ENCODE measurements around the gene TP53BP2. TPM values are rescaled to one million over a fixed set of nuclear protein-coding genes. Genes with fewer than 3 reads are reported as not detected.
"Not testable (repeated sequence)": the region's sequence is repeated elsewhere in the genome, so short reads cannot be mapped to it uniquely, and the experiment has no call there.

TP53BP2 gene
- total RNA-seq = 10 to 100 TPM; 56.0 to 58.7 TPM

GRCh38 chr1:223845810-223846682 lies at the start of gene TP53BP2:
Gene TP53BP2 (minus strand): TSS chr1:223845947. CDS start chr1:223845680, 267 bp downstream.
- Mint-ChIP-seq H3K4me3 (peak within 1 kb of the TSS; percentile 98), H3K27me3 (no peaks in the 10 kb centered on the region), H3K36me3 (peaks cover 7% of the 10 kb centered on the region), H3K9me3 (peaks cover 2% of the 10 kb centered on the region), H3K27ac (peak within 1 kb of the TSS; percentile 100), H3K4me1 (ENCODE audit: low read depth) (peaks cover 45% of the 10 kb centered on the region)
- peak; percentile 88 for DNase-seq
- intact Hi-C loops (cut with micrococcal nuclease) = loop anchor here (1.0 to 5.0 kb wide), 7 partner anchors 15 to 1134 kb away; partner anchors contain the start of genes AIDA, BROX, CAPN2 and DEGS1
- POLR2A ChIA-PET = interaction anchor here (0.7 to 4.8 kb wide), 18 partner anchors 11 to 347 kb away, joined by 3 to 119 read pairs (median 5); no protein-coding TSS in a partner anchor
- CTCF ChIA-PET = interaction anchor here (1.0 to 3.2 kb wide), 9 partner anchors 13 to 93 kb away, joined by 3 to 14 read pairs (median 4); no protein-coding TSS in a partner anchor

GRCh38 chr1:223890494-223890893 lies 44.7 kb upstream of the TP53BP2 start:
- intact Hi-C loops (cut with micrococcal nuclease); H3K4me3 Mint-ChIP-seq; H3K27me3 Mint-ChIP-seq; H3K9me3 Mint-ChIP-seq; H3K27ac Mint-ChIP-seq; H3K36me3 Mint-ChIP-seq; H3K4me1 Mint-ChIP-seq (ENCODE audit: low read depth); DNase-seq; CTCF ChIA-PET; POLR2A ChIA-PET: not testable (repeated sequence)

GRCh38 chr1:223889319-223889718 lies 43.6 kb upstream of the TP53BP2 start:
- CTCF ChIA-PET; H3K4me1 Mint-ChIP-seq (ENCODE audit: low read depth); POLR2A ChIA-PET; H3K4me3 Mint-ChIP-seq; DNase-seq; H3K27me3 Mint-ChIP-seq; H3K27ac Mint-ChIP-seq; H3K9me3 Mint-ChIP-seq; intact Hi-C loops (cut with micrococcal nuclease); H3K36me3 Mint-ChIP-seq: not testable (repeated sequence)

- peak; percentile 13 for DNase-seq
- H3K27me3 Mint-ChIP-seq = no peaks in the 10 kb centered on the region
- ChIA-PET POLR2A (no interaction called here), CTCF (interaction anchor here (1.0 kb wide), 1 partner anchor 15 kb away, joined by 3 read pairs; no protein-coding TSS in a partner anchor)
- H3K36me3 Mint-ChIP-seq = no peaks in the 10 kb centered on the region
- intact Hi-C loops (cut with micrococcal nuclease) = no loop called here
- no peak overlapping the region for H3K4me3 Mint-ChIP-seq
- no peaks in the 10 kb centered on the region for H3K9me3 Mint-ChIP-seq
- no peak overlapping the region for H3K27ac Mint-ChIP-seq
- H3K4me1 Mint-ChIP-seq (ENCODE audit: low read depth) = no peaks in the 10 kb centered on the region
Measured at GRCh38 chr1:223887747-223888418, 42.1 kb upstream of the TP53BP2 start.

- no peaks in the 10 kb centered on the region for H3K4me1 Mint-ChIP-seq (ENCODE audit: low read depth)
- intact Hi-C loops (cut with micrococcal nuclease) = no loop called here
- no peak overlapping the region for H3K27ac Mint-ChIP-seq
- no peaks in the 10 kb centered on the region for H3K9me3 Mint-ChIP-seq
- H3K36me3 Mint-ChIP-seq = no peaks in the 10 kb centered on the region
- H3K27me3 Mint-ChIP-seq = no peaks in the 10 kb centered on the region
- DNase-seq = no peak
- ChIA-PET POLR2A (no interaction called here), CTCF (no interaction called here)
- H3K4me3 Mint-ChIP-seq = no peak overlapping the region
Measured at GRCh38 chr1:223886516-223886921, 40.8 kb upstream of the TP53BP2 start.

GRCh38 chr1:223885614-223886013 lies 39.9 kb upstream of the TP53BP2 start:
- ChIA-PET POLR2A (no interaction called here), CTCF (no interaction called here)
- Mint-ChIP-seq H3K27me3 (no peaks in the 10 kb centered on the region), H3K4me1 (ENCODE audit: low read depth) (no peaks in the 10 kb centered on the region), H3K4me3 (no peak overlapping the region), H3K27ac (no peak overlapping the region), H3K36me3 (no peaks in the 10 kb centered on the region), H3K9me3 (no peaks in the 10 kb centered on the region)
- DNase-seq = no peak
- intact Hi-C loops (cut with micrococcal nuclease) = no loop called here

GRCh38 chr1:223878598-223879325 lies 33.0 kb upstream of the TP53BP2 start:
- POLR2A ChIA-PET = no interaction called here
- DNase-seq = no peak
- peaks cover 3% of the 10 kb centered on the region for H3K27me3 Mint-ChIP-seq
- H3K4me1 Mint-ChIP-seq (ENCODE audit: low read depth) = no peaks in the 10 kb centered on the region
- H3K27ac Mint-ChIP-seq = no peak overlapping the region
- H3K4me3 Mint-ChIP-seq = no peak overlapping the region
- CTCF ChIA-PET = no interaction called here
- H3K9me3 Mint-ChIP-seq = no peaks in the 10 kb centered on the region
- H3K36me3 Mint-ChIP-seq = no peaks in the 10 kb centered on the region
- intact Hi-C loops (cut with micrococcal nuclease) = no loop called here

GRCh38 chr1:223877804-223878203 lies 32.1 kb upstream of the TP53BP2 start:
- POLR2A ChIA-PET = no interaction called here
- Mint-ChIP-seq H3K36me3 (no peaks in the 10 kb centered on the region), H3K27me3 (peaks cover 4% of the 10 kb centered on the region), H3K27ac (no peak overlapping the region), H3K9me3 (no peaks in the 10 kb centered on the region), H3K4me1 (ENCODE audit: low read depth) (no peaks in the 10 kb centered on the region), H3K4me3 (no peak overlapping the region)
- intact Hi-C loops (cut with micrococcal nuclease) = no loop called here
- CTCF ChIA-PET = no interaction called here
- no peak for DNase-seq

- no peaks in the 10 kb centered on the region for H3K36me3 Mint-ChIP-seq
- H3K4me1 Mint-ChIP-seq (ENCODE audit: low read depth) = no peaks in the 10 kb centered on the region
- H3K27ac Mint-ChIP-seq = no peak overlapping the region
- H3K4me3 Mint-ChIP-seq = no peak overlapping the region
- CTCF ChIA-PET = no interaction called here
- DNase-seq = no peak
- intact Hi-C loops (cut with micrococcal nuclease) = no loop called here
- no peaks in the 10 kb centered on the region for H3K9me3 Mint-ChIP-seq
- POLR2A ChIA-PET = no interaction called here
- H3K27me3 Mint-ChIP-seq = peaks cover 11% of the 10 kb centered on the region
Measured at GRCh38 chr1:223876590-223876989, 30.8 kb upstream of the TP53BP2 start.

- H3K4me1 Mint-ChIP-seq (ENCODE audit: low read depth) = no peaks in the 10 kb centered on the region
- no peak for DNase-seq
- POLR2A ChIA-PET = no interaction called here
- H3K9me3 Mint-ChIP-seq = no peaks in the 10 kb centered on the region
- CTCF ChIA-PET = interaction anchor here (0.9 kb wide), 1 partner anchor 15 kb away, joined by 3 read pairs; no protein-coding TSS in a partner anchor
- peaks cover 20% of the 10 kb centered on the region for H3K27me3 Mint-ChIP-seq
- no peaks in the 10 kb centered on the region for H3K36me3 Mint-ChIP-seq
- H3K4me3 Mint-ChIP-seq = no peak overlapping the region
- no peak overlapping the region for H3K27ac Mint-ChIP-seq
- intact Hi-C loops (cut with micrococcal nuclease) = no loop called here
Measured at GRCh38 chr1:223873044-223873443, 27.3 kb upstream of the TP53BP2 start.

GRCh38 chr1:223872308-223872901 lies 26.7 kb upstream of the TP53BP2 start:
- no peak overlapping the region for H3K4me3 Mint-ChIP-seq
- POLR2A ChIA-PET = no interaction called here
- no peaks in the 10 kb centered on the region for H3K4me1 Mint-ChIP-seq (ENCODE audit: low read depth)
- no peaks in the 10 kb centered on the region for H3K36me3 Mint-ChIP-seq
- H3K27me3 Mint-ChIP-seq = peaks cover 20% of the 10 kb centered on the region
- intact Hi-C loops (cut with micrococcal nuclease) = no loop called here
- CTCF ChIA-PET = interaction anchor here (0.9 kb wide), 1 partner anchor 16 kb away, joined by 3 read pairs; no protein-coding TSS in a partner anchor
- no peak for DNase-seq
- H3K9me3 Mint-ChIP-seq = no peaks in the 10 kb centered on the region
- H3K27ac Mint-ChIP-seq = no peak overlapping the region

All from activated CD4-positive, alpha-beta memory T cell treated with anti-CD3 and anti-CD28 coated beads for 36 hours (primary cell).